Type B pancreatic cell (in vitro differentiated cells): ENCODE data around the gene FAM3B. TPM values are rescaled to one million over a fixed set of nuclear protein-coding genes. Genes with fewer than 3 reads are reported as not detected.

Experiments
- DNase-seq: peaks from one replicate; pipeline ENCODE4 v3.0.0; 2021; ENCODE audit warnings: mixed read lengths; ENCODE audit not compliant: unreplicated experiment; ENCODE audit errors: extremely low spot score
- H3K27ac Mint-ChIP-seq: 2 replicates; pipeline ENCODE4 v1.8.0; 2021; ENCODE audit warnings: mild to moderate bottlenecking, mixed read lengths
- H3K27me3 Mint-ChIP-seq: 2 replicates; pipeline ENCODE4 v1.8.0; 2021; ENCODE audit warnings: mixed read lengths
- H3K36me3 Mint-ChIP-seq: 2 replicates; pipeline ENCODE4 v1.8.0; 2021; ENCODE audit warnings: mixed read lengths
- H3K4me1 Mint-ChIP-seq: one replicate; pipeline ENCODE4 v1.8.0; 2021; ENCODE audit warnings: mixed read lengths; ENCODE audit not compliant: unreplicated experiment
- H3K4me3 Mint-ChIP-seq: 2 replicates; pipeline ENCODE4 v1.8.0; 2021; ENCODE audit warnings: mild to moderate bottlenecking, mixed read lengths
- H3K9me3 Mint-ChIP-seq: 2 replicates; pipeline ENCODE4 v1.8.0; 2021; ENCODE audit warnings: mixed read lengths
- total RNA-seq: library from RNA; stranded (reverse); gene quantifications from 2 replicates; pipeline ENCODE4 v1.2.1, GENCODE V29; 2021; ENCODE audit warnings: low replicate concordance
- TF ChIP-seq, protein P1 (sequence below): fragments of 200-600 bp; sonication (generic); conservative IDR thresholded peaks from 2 replicates; pipeline ENCODE4 v1.5.0; 2021; ENCODE audit warnings: antibody characterized with exemption, mild to moderate bottlenecking

Gene FAM3B
- total RNA-seq, 1 donor from 2014 or later: 10.3 TPM

DNA sequence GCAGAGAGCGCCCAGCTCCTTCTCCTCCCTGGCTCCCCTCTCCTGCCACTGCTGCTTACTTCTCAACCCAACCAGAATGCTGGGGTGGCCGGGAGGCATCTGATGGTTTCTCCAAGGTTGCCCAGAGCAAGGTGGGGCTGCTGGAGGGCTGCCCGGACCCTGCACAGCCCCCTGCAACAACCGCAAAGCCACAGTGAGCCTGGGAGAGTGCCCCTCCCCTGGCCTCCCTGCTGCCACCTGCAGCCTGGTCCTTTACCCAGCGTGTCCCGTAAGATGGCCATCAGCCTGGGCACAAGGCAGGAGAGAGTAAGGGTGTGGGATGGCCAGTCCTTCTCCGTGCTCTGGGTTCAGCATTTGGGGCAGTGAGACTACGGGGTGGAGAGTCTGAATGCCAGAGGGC is 62.2 kb downstream of the FAM3B start:
- Mint-ChIP-seq H3K4me3 (no peak overlapping the region), H3K27ac (no peak overlapping the region)
- TF ChIP-seq, protein P1, sequence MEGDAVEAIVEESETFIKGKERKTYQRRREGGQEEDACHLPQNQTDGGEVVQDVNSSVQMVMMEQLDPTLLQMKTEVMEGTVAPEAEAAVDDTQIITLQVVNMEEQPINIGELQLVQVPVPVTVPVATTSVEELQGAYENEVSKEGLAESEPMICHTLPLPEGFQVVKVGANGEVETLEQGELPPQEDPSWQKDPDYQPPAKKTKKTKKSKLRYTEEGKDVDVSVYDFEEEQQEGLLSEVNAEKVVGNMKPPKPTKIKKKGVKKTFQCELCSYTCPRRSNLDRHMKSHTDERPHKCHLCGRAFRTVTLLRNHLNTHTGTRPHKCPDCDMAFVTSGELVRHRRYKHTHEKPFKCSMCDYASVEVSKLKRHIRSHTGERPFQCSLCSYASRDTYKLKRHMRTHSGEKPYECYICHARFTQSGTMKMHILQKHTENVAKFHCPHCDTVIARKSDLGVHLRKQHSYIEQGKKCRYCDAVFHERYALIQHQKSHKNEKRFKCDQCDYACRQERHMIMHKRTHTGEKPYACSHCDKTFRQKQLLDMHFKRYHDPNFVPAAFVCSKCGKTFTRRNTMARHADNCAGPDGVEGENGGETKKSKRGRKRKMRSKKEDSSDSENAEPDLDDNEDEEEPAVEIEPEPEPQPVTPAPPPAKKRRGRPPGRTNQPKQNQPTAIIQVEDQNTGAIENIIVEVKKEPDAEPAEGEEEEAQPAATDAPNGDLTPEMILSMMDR: no peak

DNA sequence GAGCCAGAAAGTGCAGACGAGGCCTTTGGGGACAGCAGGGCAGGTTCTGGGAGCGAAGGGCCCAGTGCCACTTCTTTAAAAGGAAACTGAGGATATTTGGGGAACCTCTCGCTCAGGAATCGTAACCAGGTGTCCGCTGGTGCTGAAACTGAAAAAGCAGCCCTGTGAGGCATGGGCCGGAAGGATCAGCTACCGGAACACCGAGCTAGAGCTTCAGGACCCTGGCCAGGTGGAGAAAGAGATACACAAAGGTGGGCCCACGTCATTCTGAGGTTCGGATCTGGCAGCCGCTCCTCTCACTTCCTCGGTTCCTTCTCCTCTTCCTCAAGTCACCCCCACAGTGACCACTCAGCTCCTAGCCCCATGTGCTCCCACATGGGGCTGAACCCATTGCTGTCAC is 63.3 kb downstream of the FAM3B start:
- no peak for DNase-seq
- no peaks in the 10 kb centered on the region for H3K36me3 Mint-ChIP-seq
- no peak overlapping the region for H3K4me3 Mint-ChIP-seq
- H3K27me3 Mint-ChIP-seq: peaks cover 3% of the 10 kb centered on the region
- no peaks in the 10 kb centered on the region for H3K4me1 Mint-ChIP-seq
- no peaks in the 10 kb centered on the region for H3K9me3 Mint-ChIP-seq
- no peak overlapping the region for H3K27ac Mint-ChIP-seq
- TF ChIP-seq, protein P1: no peak

More for the DNA sequence above, 62.2 kb downstream of the FAM3B start:
- Mint-ChIP-seq H3K9me3 (no peaks in the 10 kb centered on the region), H3K4me1 (no peaks in the 10 kb centered on the region), H3K27me3 (peaks cover 3% of the 10 kb centered on the region), H3K36me3 (no peaks in the 10 kb centered on the region)
- no peak for DNase-seq

DNA sequence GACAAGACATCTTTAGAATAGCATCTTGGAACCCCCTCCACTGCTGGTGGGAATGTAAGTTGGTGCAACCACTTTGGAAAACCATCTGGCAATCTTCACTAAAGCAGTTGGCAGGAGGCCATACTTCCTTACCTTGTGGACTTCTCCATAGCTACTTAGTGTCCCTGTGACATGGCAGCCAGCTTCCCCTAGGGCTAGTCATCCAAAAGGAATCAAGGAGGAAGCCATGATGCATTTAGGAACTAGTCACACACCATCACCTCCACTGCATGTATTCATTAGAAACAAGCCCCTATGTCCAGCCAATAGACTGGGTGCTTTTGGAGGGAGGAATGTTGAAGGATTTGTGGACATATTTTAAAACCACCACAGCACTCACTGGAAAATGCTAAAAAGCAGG is 65.1 kb downstream of the FAM3B start:
- TF ChIP-seq, protein P1: no peak
- no peak overlapping the region for H3K4me3 Mint-ChIP-seq
- H3K9me3 Mint-ChIP-seq: peaks cover 4% of the 10 kb centered on the region
- H3K27me3 Mint-ChIP-seq: peaks cover 3% of the 10 kb centered on the region
- peaks cover under 1% of the 10 kb centered on the region for H3K4me1 Mint-ChIP-seq
- no peak for DNase-seq
- H3K36me3 Mint-ChIP-seq: no peaks in the 10 kb centered on the region
- H3K27ac Mint-ChIP-seq: no peak overlapping the region

DNA sequence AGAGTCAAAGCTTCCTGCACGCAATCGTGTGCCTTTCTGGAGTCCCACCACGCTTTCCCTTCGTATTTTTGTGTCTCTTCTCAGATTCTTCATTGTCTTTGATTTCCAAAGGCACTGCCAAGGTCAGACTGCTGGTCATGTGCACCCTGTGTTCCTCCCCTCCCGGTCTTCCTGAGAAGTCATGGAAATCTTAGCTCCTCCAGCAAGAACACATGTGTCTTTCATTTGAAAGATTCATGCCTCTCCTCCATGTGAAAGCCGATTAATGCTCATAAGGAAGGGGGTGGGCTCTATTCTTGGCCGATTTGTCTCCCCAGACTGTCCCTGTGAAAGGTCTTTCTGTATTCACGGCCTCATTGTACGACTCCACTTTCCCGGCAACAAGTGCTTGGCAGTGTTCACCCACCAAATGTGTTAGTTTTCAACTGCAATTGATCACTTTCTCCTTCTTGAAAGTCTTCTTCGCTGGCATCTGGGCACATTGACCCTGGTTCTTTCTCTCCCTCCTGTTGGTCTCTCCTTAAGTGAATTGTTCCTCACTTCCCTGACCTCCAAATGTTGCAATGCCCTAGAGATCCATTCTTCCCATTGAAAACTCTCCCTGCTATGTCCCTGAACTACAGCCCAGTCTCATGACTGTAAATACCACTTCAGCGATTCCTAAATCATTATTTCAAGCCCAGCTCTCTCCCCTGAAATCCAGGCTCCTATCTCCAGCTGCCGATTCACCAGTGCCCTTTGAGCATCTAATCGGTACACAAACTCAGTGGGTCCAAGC is 70.6 kb downstream of the FAM3B start:
- TF ChIP-seq, protein P1: no peak
- Mint-ChIP-seq H3K4me1 (peaks cover 9% of the 10 kb centered on the region), H3K27ac (no peak overlapping the region), H3K9me3 (peaks cover 4% of the 10 kb centered on the region), H3K36me3 (no peaks in the 10 kb centered on the region), H3K4me3 (no peak overlapping the region), H3K27me3 (no peaks in the 10 kb centered on the region)
- no peak for DNase-seq

DNA sequence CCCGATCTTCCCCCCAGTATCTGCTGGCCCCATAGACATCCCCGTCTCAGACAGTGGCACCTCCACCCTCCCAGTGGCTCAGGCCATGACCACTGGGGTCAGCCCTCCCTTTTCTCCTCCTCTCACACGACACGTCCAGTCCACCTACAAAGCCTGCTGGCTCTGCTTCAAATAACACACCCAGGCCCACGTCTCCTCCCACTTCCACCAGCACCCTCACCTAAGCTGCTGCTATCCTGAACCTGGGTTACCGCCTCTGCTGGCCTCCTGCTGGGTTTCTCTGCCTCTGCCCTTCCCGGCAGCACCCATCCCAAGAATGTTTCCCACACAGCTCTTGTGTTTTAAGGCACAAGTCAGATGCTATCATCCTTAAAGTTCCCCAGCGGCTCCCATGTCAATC is 71.2 kb downstream of the FAM3B start:
- Mint-ChIP-seq H3K27me3 (no peaks in the 10 kb centered on the region), H3K27ac (no peak overlapping the region), H3K4me3 (no peak overlapping the region), H3K36me3 (no peaks in the 10 kb centered on the region), H3K9me3 (peaks cover 4% of the 10 kb centered on the region), H3K4me1 (peaks cover 9% of the 10 kb centered on the region)
- TF ChIP-seq, protein P1: no peak
- no peak for DNase-seq
